ENCODE measurements around the gene GALNTL6. TPM values are rescaled to one million over a fixed set of nuclear protein-coding genes. Genes with fewer than 3 reads are reported as not detected.

Gene GALNTL6
- total RNA-seq, 1 donor from 2014 or later: not detected

- DNase-seq: no peak
- intact Hi-C loops (cut with micrococcal nuclease): no loop called here
- Histone ChIP-seq H3K9me3 (replicated peaks) (no peaks in the 10 kb centered on the region), H3K4me3 (no peak overlapping the region), H3K36me3 (no peaks in the 10 kb centered on the region), H3K27ac (replicated peaks) (no peak overlapping the region), H3K4me1 (no peaks in the 10 kb centered on the region), H3K27me3 (ENCODE audit: low read depth) (no peaks in the 10 kb centered on the region)
- no peak for TF ChIP-seq CTCF (IDR thresholded peaks at IDR 0.05; ENCODE audit: borderline replicate concordance)
Observed at GRCh38 chr4:172344308-172344938, 531.2 kb downstream of the GALNTL6 start.

GRCh38 chr4:172348426-172348825 is 535.2 kb downstream of the GALNTL6 start:
- H3K27me3 ChIP-seq (ENCODE audit: low read depth): no peaks in the 10 kb centered on the region
- no peak for TF ChIP-seq CTCF (IDR thresholded peaks at IDR 0.05; ENCODE audit: borderline replicate concordance)
- no peak for DNase-seq
- no peaks in the 10 kb centered on the region for H3K36me3 ChIP-seq
- no peak overlapping the region for H3K27ac ChIP-seq (replicated peaks)
- no peaks in the 10 kb centered on the region for H3K9me3 ChIP-seq (replicated peaks)
- intact Hi-C loops (cut with micrococcal nuclease): no loop called here
- H3K4me1 ChIP-seq: no peaks in the 10 kb centered on the region
- H3K4me3 ChIP-seq: no peak overlapping the region

- H3K4me1 ChIP-seq: no peaks in the 10 kb centered on the region
- no peaks in the 10 kb centered on the region for H3K36me3 ChIP-seq
- DNase-seq: no peak
- no peak overlapping the region for H3K27ac ChIP-seq (replicated peaks)
- no peaks in the 10 kb centered on the region for H3K27me3 ChIP-seq (ENCODE audit: low read depth)
- H3K4me3 ChIP-seq: no peak overlapping the region
- H3K9me3 ChIP-seq (replicated peaks): no peaks in the 10 kb centered on the region
- intact Hi-C loops (cut with micrococcal nuclease): no loop called here
- TF ChIP-seq CTCF (IDR thresholded peaks at IDR 0.05; ENCODE audit: borderline replicate concordance): no peak
Observed at GRCh38 chr4:172352356-172352755, 539.2 kb downstream of the GALNTL6 start.

GRCh38 chr4:172356016-172356415 is 542.8 kb downstream of the GALNTL6 start:
- intact Hi-C loops (cut with micrococcal nuclease): no loop called here
- peaks cover 4% of the 10 kb centered on the region for H3K9me3 ChIP-seq (replicated peaks)
- H3K4me1 ChIP-seq: no peaks in the 10 kb centered on the region
- no peak for DNase-seq
- TF ChIP-seq CTCF (IDR thresholded peaks at IDR 0.05; ENCODE audit: borderline replicate concordance): no peak
- H3K4me3 ChIP-seq: no peak overlapping the region
- H3K27ac ChIP-seq (replicated peaks): no peak overlapping the region
- H3K27me3 ChIP-seq (ENCODE audit: low read depth): no peaks in the 10 kb centered on the region
- H3K36me3 ChIP-seq: no peaks in the 10 kb centered on the region

GRCh38 chr4:172357006-172357540 is 543.9 kb downstream of the GALNTL6 start:
- intact Hi-C loops (cut with micrococcal nuclease): no loop called here
- no peak overlapping the region for H3K4me3 ChIP-seq

More at GRCh38 chr4:172357006-172357540, 543.9 kb downstream of the GALNTL6 start:
- H3K9me3 ChIP-seq (replicated peaks): peaks cover 4% of the 10 kb centered on the region
- no peaks in the 10 kb centered on the region for H3K27me3 ChIP-seq (ENCODE audit: low read depth)
- no peak for TF ChIP-seq CTCF (IDR thresholded peaks at IDR 0.05; ENCODE audit: borderline replicate concordance)
- H3K4me1 ChIP-seq: no peaks in the 10 kb centered on the region
- H3K27ac ChIP-seq (replicated peaks): no peak overlapping the region
- no peaks in the 10 kb centered on the region for H3K36me3 ChIP-seq
- DNase-seq: no peak

All from left ventricle myocardium inferior (tissue), 1 donor.